HAP-1 (cell line): ENCODE results near the gene MT1HL1.
"Not testable (repeated sequence)": the region's sequence is repeated elsewhere in the genome, so short reads cannot be mapped to it uniquely, and the experiment has no call there.

Source experiments
- DNase-seq, 2 experiments: peaks; one replicate each; pipeline ENCODE4 v3.0.0-alpha.2; 2016 to 2020; ENCODE audit warnings: low spot score in 2 of 2
- H3K27me3 ChIP-seq: fragments of 250-450 bp; sonication (Bioruptor Pico); 2 replicates; pipeline ENCODE4 v1.5.1; 2020; ENCODE audit warnings: low read depth, mild to moderate bottlenecking, moderate library complexity
- H3K36me3 ChIP-seq: fragments of 250-450 bp; sonication (Bioruptor Pico); replicated peaks from 2 replicates; pipeline ENCODE4 v1.5.1; 2020; ENCODE audit warnings: mild to moderate bottlenecking
- H3K4me1 ChIP-seq: fragments of 250-450 bp; sonication (Bioruptor Pico); 2 replicates; pipeline ENCODE4 v1.5.1; 2020; ENCODE audit warnings: mild to moderate bottlenecking
- H3K4me3 ChIP-seq: fragments of 250-450 bp; sonication (Bioruptor Pico); 2 replicates; pipeline ENCODE4 v1.5.1; 2020; ENCODE audit warnings: mild to moderate bottlenecking, moderate library complexity
- H3K9me3 ChIP-seq: fragments of 250-450 bp; sonication (Bioruptor Pico); 2 replicates; pipeline ENCODE4 v1.5.1; 2020; ENCODE audit warnings: mild to moderate bottlenecking, moderate library complexity
- in situ Hi-C: fragments of 300-500 bp; cut with MboI; formaldehyde crosslinking; loops from 3 replicates; pipeline ENCODE4 v1.14.3; 2020; ENCODE audit warnings: low sequenced_read_pairs, inconsistent platforms, mixed read lengths

The MT1HL1 gene

DNA sequence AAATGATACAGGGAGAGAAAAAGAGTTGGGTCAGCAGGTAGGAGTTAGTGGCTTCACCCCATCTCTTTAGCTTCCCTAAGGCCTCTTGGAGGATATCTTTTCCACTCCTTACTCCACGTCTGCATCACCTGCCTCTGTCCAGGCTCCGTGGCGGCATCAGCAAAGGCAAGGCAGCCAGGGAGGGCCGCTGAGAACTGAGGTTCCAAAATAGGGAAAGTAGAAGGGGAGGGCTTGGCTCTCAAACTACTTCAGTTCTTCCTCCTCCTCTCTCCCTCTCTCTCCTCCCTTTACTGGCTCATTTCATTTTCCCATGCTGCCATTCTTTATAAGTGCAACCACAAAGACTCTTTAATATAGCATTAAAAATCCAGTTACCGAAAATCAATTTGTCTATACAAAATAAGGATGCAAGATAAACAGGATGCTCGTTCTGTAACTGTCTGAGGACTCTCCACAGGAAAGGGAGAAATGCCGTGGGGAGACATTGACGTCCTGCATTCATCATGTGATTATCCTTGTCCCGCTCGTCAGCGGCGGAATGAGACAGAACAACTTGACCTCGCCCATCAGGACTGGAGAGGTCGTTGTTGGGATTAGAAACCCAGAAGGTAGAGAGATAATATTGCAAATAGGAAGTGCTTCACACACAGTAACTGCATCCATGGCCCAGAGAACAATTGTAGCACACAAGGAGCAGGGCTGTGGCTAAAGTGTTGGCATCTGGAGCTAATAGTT is 3.1 kb upstream of the MT1HL1 start:
- no peaks in the 10 kb centered on the region for H3K4me1 ChIP-seq
- no peak for DNase-seq
- H3K9me3 ChIP-seq = no peaks in the 10 kb centered on the region
- H3K27me3 ChIP-seq = no peaks in the 10 kb centered on the region
- in situ Hi-C loops = no loop called here
- H3K36me3 ChIP-seq = no peaks in the 10 kb centered on the region
- no peak overlapping the region for H3K4me3 ChIP-seq

DNA sequence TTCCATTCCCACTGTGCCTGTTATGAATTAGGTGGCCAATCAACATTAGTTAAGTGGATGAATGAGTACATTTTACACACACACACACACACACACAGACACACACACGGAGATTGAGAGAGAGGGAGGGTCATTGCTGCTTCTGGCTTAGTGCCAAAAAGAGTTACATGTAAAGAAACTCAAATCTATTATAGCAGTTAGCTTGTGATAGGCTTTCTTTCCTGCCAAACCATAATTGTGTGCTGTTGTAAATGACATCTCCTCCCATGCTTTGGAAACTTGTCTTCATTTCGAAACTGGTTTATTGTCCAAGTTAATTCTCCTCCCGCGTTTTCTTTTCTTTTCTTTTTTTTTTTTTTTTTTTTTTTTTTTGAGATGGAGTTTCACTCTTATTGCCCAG is 1.4 kb upstream of the MT1HL1 start:
- in situ Hi-C loops = no loop called here
- H3K9me3 ChIP-seq = no peaks in the 10 kb centered on the region
- H3K4me1 ChIP-seq = no peaks in the 10 kb centered on the region
- H3K36me3 ChIP-seq = no peaks in the 10 kb centered on the region
- H3K27me3 ChIP-seq = no peaks in the 10 kb centered on the region
- H3K4me3 ChIP-seq = no peak overlapping the region
- DNase-seq = no peak

DNA sequence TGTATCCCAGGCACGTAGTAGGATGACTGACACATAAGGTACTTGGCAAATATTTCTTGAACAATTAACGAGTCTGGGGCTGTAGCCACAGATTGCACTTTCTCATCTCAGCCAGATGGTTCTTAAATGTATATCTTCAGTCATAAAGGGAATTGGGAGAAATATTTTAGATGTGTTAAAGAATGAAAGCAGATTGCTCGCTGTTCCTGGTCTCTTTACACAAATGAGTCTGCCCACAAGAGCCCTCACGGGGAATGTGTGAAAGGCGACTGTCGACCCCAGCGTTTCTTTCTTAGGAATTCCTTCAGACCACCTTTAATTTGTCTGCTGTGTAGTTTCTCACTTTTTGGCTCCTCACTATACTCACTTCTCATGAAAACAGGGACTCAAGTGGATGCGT is 725 bp downstream of the MT1HL1 start:
- Histone ChIP-seq H3K4me3 (no peak overlapping the region), H3K9me3 (no peaks in the 10 kb centered on the region), H3K36me3 (no peaks in the 10 kb centered on the region), H3K27me3 (no peaks in the 10 kb centered on the region), H3K4me1 (no peaks in the 10 kb centered on the region)
- no peak for DNase-seq
- in situ Hi-C loops = no loop called here

DNA sequence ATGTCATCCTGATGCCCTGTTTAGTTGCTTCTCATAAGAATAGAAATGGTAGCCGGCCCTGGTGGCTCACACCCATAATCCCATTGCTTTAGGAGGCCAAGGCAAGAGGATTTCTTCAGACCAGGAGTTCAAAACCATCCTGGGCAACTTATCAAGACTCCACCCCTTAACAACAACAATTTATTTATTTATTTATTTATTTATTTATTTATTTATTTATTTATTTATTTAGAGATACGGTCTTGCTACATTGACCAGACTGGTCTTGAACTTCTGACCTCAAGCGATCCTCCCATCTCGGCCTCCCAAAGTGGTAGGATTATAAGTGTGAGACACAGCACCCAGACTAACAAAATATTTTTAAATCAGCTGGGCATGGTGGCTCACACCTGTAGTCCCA is 4.0 kb downstream of the MT1HL1 start:
- Histone ChIP-seq H3K4me1 (no peaks in the 10 kb centered on the region), H3K27me3 (no peaks in the 10 kb centered on the region), H3K9me3 (no peaks in the 10 kb centered on the region), H3K36me3 (no peaks in the 10 kb centered on the region), H3K4me3 (no peak overlapping the region)
- DNase-seq = no peak
- in situ Hi-C loops = no loop called here

DNA sequence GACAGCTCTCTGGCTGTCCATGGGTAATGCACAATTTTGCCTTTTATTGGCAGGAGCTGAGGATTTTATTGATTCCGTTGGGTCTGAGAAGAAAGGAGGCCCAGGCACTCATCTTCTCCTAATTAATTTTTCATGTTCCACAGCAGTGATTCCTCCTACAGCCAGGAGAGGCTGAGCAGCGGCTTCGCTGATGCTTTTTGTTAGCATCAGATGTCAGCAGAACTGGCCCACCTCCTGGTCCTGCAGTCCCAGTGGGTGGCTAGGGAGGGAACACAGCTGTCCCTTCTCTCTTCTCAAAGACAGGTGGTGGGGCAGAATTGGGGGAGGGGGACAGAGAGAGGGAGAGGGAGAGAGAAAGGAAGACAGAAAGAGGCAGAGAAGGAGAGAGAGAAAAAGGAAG is 5.7 kb downstream of the MT1HL1 start:
- Histone ChIP-seq H3K27me3 (no peaks in the 10 kb centered on the region), H3K9me3 (no peaks in the 10 kb centered on the region), H3K36me3 (no peaks in the 10 kb centered on the region), H3K4me1 (no peaks in the 10 kb centered on the region), H3K4me3 (no peak overlapping the region)
- in situ Hi-C loops = no loop called here
- no peak for DNase-seq

DNA sequence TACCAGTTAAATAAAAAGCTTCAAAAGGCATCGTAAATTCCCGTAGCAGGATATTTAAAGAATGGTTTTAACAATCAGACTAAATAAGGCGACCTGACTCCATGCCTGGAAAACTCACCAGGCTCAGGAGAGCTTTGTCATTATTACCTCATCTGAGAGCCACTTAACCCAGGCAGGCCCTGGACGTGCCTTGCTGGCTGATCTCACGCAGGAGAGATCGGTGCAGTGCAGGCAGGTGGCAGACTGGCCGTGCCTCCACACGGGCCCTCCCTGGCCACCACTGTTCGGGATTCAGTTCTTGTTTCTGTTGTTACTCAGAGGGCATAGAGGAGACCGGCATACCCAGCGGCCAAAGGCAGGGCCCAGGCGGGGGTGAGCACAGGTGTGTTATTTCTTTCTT is 6.4 kb downstream of the MT1HL1 start:
- no peaks in the 10 kb centered on the region for H3K4me1 ChIP-seq
- no peak overlapping the region for H3K4me3 ChIP-seq
- DNase-seq = no peak
- no peaks in the 10 kb centered on the region for H3K27me3 ChIP-seq
- in situ Hi-C loops = no loop called here
- H3K9me3 ChIP-seq = no peaks in the 10 kb centered on the region
- H3K36me3 ChIP-seq = no peaks in the 10 kb centered on the region

DNA sequence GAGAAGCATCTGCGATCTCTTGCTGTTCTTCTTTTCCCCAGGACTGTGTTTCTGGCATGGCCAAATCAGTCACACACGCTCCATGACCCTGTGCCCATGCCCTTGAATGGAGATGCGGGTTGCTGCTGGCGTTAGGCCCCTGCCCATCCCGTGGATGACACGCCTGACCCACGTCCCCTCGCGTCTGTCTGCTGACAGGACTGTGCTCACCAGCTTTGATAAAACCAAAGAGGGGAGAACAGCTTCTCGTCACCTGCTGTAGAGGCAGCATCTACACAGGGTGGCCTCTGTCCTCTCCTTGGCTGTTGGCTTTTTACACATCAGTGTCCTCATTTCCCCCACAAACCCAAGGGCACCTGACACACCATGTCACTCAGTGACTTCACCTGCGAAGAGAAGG is 6.9 kb downstream of the MT1HL1 start:
- Histone ChIP-seq H3K4me1 (no peaks in the 10 kb centered on the region), H3K9me3 (no peaks in the 10 kb centered on the region), H3K36me3 (no peaks in the 10 kb centered on the region), H3K4me3 (no peak overlapping the region), H3K27me3 (no peaks in the 10 kb centered on the region)
- in situ Hi-C loops = no loop called here
- no peak for DNase-seq

DNA sequence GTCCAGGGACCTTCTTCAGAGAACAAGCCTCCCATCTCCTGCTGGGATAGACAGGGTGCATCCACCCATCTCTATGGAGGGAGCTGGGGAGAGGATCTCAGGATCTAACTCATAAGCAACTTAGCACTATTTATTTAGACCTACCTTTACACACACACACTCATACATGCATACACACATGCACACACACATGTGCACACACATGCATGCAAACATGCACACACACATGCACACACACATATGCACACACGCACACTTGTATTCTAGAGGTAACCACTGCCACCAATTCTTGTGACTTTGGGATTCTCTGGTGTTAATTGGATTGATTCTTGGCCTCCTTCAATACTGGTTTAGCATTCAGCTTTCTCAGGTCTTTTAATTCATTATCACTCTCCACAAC is 9.8 kb downstream of the MT1HL1 start:
- Histone ChIP-seq H3K4me3 (no peak overlapping the region), H3K36me3 (no peaks in the 10 kb centered on the region), H3K4me1 (no peaks in the 10 kb centered on the region), H3K9me3 (no peaks in the 10 kb centered on the region), H3K27me3 (no peaks in the 10 kb centered on the region)
- DNase-seq = no peak
- in situ Hi-C loops = no loop called here

DNA sequence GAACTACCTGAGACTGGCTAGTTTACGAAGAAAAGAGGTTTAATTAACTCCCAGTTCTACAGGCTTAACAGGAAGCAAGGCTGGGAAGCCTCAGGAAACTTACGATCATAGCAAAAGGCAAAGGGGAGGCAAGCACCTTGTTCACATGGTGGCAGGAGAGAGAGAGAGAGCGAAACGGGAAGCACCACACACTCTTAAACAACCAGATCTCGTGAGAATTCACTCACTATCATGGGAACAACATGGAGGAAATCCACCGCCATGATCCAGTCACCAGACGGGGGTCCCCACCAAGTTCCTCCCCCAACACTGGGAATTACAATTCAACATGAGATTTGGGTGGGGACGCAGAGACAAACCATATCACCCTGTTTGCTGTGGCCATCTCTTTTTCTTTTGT is 11.8 kb downstream of the MT1HL1 start:
- H3K9me3 ChIP-seq = no peaks in the 10 kb centered on the region
- in situ Hi-C loops = no loop called here
- H3K36me3 ChIP-seq = no peaks in the 10 kb centered on the region
- no peaks in the 10 kb centered on the region for H3K27me3 ChIP-seq
- H3K4me3 ChIP-seq = no peak overlapping the region
- no peaks in the 10 kb centered on the region for H3K4me1 ChIP-seq
- no peak for DNase-seq

DNA sequence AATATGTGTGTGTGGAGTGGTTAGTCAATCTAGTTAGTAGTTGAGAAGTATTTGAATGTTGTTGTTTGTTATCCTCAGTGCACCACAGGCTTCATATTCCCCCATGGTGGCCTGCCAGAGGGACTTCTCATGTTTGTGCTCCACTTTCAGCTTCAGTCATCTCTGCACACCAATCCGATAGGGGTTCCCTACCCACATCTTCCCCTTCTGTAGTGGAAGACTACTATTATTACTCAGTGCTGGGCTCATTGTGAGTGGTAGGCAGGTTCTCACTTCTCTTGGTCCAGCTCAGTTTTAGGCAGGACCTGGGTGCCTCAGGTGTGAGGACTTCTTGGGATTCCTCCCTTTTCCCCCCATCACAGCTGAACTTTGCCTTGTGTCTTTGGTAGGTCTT is 14.2 kb downstream of the MT1HL1 start:
- Histone ChIP-seq H3K27me3 (no peaks in the 10 kb centered on the region; the same call in 1 of the 2 replicates), H3K36me3 (no peaks in the 10 kb centered on the region), H3K4me3 (no peak overlapping the region), H3K9me3 (no peaks in the 10 kb centered on the region), H3K4me1 (no peaks in the 10 kb centered on the region)
- no peak for DNase-seq
- in situ Hi-C loops = no loop called here

DNA sequence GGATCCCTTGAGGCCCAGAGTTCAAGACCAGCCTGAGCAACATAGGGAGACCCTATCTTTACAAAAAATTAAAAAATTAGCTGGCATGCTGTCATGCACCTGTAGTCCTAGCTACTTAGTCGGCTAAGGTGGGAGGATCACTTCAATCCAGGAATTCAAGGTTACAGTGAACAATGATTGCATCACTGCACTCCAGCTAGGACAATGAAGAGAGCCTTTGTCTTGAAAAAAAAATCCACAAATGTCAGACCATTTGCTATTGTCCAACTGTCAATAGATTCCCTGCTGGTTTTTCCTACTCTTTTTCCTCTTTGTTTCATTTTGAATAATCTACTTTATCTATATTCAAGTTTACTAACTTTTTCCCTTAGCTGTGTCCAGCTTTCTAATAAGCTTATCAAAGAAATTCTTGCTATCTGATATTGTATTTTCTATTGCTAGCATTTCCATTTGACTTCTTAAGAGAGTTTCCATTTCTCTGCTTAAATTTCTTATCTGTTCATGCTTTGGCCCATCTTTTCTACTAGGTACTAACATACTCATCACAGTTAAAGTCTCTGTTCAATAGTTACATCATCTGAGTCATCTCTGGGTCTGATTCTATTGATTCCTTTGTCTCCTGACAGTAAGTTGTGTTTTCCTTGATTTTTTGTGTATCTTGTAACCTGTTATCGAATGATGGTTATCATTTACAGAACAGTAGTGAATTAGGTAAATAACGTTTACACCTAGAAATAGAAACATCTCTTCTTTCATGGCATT is 14.8 kb downstream of the MT1HL1 start:
- H3K4me1 ChIP-seq = no peaks in the 10 kb centered on the region
- no peaks in the 10 kb centered on the region for H3K9me3 ChIP-seq
- DNase-seq = no peak
- H3K27me3 ChIP-seq = no peaks in the 10 kb centered on the region; the same call in 1 of the 2 replicates
- in situ Hi-C loops = no loop called here
- H3K36me3 ChIP-seq = no peaks in the 10 kb centered on the region
- H3K4me3 ChIP-seq = no peak overlapping the region

DNA sequence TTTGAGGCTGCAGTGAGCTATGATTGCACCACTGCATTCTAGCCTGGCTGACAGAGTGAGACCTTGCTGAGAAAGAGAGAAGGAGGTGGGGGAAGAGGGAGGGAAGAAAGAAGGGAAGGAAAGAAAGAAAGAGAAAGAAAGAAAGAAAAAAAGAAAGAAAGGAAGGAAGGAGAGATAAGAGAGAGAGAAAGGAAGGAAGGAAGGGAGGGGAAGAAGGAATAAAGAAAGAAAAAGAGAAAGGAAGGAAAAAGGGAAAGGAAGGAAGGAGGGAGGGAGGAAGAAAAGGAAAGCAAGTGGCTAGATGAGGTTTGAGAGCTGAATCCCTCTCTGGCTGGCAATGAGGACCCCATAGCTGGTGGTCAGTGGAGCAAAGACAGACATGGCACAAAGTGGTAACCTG is 20.4 kb downstream of the MT1HL1 start:
- no peaks in the 10 kb centered on the region for H3K36me3 ChIP-seq
- H3K9me3 ChIP-seq = no peaks in the 10 kb centered on the region
- in situ Hi-C loops = no loop called here
- no peaks in the 10 kb centered on the region for H3K4me1 ChIP-seq
- no peak for DNase-seq
- H3K4me3 ChIP-seq = no peak overlapping the region
- no peaks in the 10 kb centered on the region; the same call in 1 of the 2 replicates for H3K27me3 ChIP-seq

DNA sequence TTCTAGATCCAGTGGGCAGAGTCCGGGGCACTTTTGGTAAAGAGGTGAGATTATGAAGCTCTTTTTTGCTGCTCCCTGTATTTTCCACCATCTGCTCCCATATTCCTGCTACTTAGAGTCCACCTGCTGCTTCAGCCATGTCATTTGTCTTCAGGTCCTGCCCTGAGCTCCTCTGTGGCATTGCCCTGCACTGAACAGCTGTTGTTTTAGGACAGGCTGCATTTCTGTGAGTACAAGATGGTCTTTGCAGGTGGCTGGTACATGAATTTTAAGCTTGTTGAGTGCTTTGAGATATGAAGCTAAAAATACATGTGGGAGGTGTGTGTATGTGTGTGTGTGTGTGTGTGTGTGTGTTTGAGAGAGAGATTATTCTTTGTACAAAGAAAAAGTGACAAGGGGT is 21.9 kb downstream of the MT1HL1 start:
- in situ Hi-C loops = no loop called here
- Histone ChIP-seq H3K4me1 (no peaks in the 10 kb centered on the region), H3K4me3 (no peak overlapping the region), H3K36me3 (no peaks in the 10 kb centered on the region), H3K9me3 (no peaks in the 10 kb centered on the region), H3K27me3 (no peaks in the 10 kb centered on the region; the same call in 1 of the 2 replicates)
- no peak for DNase-seq

DNA sequence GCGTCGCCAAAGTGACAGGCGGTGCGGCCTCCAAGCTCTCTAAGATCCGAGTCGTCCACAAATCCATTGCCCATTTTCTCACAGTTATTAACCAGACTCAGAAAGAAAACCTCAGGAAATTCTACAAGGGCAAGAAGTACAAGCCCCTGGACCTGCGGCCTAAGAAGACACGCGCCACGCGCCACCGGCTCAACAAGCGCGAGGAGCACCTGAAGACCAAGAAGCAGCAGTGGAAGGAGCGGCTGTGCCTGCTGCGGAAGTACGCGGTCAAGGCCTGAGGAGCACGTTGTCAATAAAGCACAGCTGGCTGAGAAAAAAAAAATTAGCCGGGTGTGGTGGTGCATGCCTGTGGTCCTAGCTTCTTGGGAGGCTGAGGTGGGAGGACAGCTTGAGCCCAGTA is 22.8 kb downstream of the MT1HL1 start:
- H3K4me3 ChIP-seq, H3K36me3 ChIP-seq, H3K9me3 ChIP-seq, DNase-seq, H3K4me1 ChIP-seq, H3K27me3 ChIP-seq, in situ Hi-C loops: not testable (repeated sequence)
